ENCODE measurements around the gene SMARCA4.
"Not testable (repeated sequence)": the region's sequence is repeated elsewhere in the genome, so short reads cannot be mapped to it uniquely, and the experiment has no call there.

Gene SMARCA4

DNA sequence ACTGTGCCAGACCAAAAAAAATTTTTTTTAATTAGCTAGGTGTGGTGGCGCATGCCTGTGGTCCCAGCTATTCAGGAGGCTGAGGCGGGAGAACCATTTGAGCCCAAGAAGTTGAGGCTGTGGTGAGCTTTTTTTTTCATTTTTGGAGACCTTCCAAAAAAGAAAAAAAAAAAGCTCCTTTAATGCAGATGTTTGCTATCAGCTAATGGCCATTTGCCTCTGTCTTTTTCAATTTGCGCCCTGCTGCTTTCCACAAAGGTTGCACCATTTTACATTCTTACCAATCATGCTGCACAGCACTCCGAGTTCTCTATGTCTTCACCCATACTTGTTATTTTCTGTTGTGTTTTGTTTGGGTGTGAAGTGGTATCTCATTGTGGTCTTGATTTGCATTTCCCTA is 15.6 kb upstream of the SMARCA4 start:
- Histone ChIP-seq H3K27me3 (replicated peaks; ENCODE audit: control insufficient read depth, insufficient read depth, low read length) (no peaks in the 10 kb centered on the region), H3K4me3 (replicated peaks; ENCODE audit: low read depth, low read length) (no peak overlapping the region), H3K36me3 (ENCODE audit: control insufficient read depth, insufficient read depth, low read length) (no peaks in the 10 kb centered on the region)
- DNase-seq (ENCODE audit: extremely low read depth, insufficient read length): no peak
- TF ChIP-seq, protein P1, sequence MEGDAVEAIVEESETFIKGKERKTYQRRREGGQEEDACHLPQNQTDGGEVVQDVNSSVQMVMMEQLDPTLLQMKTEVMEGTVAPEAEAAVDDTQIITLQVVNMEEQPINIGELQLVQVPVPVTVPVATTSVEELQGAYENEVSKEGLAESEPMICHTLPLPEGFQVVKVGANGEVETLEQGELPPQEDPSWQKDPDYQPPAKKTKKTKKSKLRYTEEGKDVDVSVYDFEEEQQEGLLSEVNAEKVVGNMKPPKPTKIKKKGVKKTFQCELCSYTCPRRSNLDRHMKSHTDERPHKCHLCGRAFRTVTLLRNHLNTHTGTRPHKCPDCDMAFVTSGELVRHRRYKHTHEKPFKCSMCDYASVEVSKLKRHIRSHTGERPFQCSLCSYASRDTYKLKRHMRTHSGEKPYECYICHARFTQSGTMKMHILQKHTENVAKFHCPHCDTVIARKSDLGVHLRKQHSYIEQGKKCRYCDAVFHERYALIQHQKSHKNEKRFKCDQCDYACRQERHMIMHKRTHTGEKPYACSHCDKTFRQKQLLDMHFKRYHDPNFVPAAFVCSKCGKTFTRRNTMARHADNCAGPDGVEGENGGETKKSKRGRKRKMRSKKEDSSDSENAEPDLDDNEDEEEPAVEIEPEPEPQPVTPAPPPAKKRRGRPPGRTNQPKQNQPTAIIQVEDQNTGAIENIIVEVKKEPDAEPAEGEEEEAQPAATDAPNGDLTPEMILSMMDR (IDR thresholded peaks at IDR 0.05; ENCODE audit: insufficient read depth, low read length, poor library complexity, severe bottlenecking): no peak

DNA sequence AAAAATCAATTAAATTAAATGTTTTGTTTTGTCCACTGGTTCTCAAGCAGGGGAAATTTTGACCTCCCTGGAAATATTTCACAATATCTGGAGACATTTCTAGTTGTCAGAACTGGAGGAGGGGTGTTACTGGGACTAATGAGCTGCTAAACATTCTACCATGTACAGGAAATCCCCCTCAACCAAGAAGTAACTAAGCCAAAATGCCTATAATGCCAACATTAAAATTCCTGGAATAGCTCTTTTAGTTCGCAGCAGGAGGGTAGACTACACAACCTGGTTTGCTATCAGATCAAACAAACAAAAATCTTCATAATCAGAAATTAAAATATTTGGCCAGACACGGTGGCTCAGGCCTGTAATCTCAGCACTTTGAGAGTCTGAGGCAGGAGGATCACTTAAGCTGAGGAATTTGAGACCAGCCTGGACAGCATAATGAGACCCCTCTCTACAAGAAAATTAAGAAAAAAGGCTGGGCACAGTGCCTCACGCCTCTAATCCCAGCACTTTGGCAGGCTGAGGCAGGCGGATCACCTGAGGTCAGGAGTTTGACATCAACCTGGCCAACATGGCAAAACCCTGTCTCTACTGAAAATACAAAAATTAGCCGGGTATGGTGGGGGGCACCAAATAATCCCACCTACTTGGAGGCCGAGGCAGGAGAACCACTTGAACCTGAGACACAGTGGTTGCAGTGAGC is 13.7 kb upstream of the SMARCA4 start:
- TF ChIP-seq, protein P1 (IDR thresholded peaks at IDR 0.05; ENCODE audit: insufficient read depth, low read length, poor library complexity, severe bottlenecking): no peak
- DNase-seq (ENCODE audit: extremely low read depth, insufficient read length): no peak

DNA sequence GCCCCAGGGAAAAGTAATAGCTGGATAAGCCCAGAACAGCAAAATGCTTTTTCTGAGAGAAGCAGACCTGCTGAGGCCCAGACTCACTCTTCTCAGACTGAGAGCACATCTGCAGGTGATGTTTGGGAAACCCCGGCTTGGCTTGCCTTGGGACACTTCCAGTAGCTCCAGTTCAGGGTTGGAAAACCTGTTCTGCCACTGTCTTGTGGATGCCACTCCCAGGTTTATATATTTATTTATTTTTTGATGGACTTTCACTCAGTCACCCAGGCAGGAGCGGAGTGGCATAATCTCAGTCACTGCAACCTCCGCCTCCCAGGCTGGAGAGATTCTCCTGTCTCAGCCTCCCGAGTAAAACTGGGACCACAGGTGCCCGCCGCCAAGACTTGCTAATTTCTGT is 8.0 kb upstream of the SMARCA4 start:
- H3K36me3 ChIP-seq (ENCODE audit: control insufficient read depth, insufficient read depth, low read length): no peaks in the 10 kb centered on the region
- no peaks in the 10 kb centered on the region for H3K27me3 ChIP-seq (replicated peaks; ENCODE audit: control insufficient read depth, insufficient read depth, low read length)
- no peak for DNase-seq (ENCODE audit: extremely low read depth, insufficient read length)
- no peak overlapping the region for H3K4me3 ChIP-seq (replicated peaks; ENCODE audit: low read depth, low read length)
- TF ChIP-seq, protein P1 (IDR thresholded peaks at IDR 0.05; ENCODE audit: insufficient read depth, low read length, poor library complexity, severe bottlenecking): no peak

More for the DNA sequence above, 13.7 kb upstream of the SMARCA4 start:
- Histone ChIP-seq H3K27me3 (replicated peaks; ENCODE audit: control insufficient read depth, insufficient read depth, low read length) (no peaks in the 10 kb centered on the region), H3K4me3 (replicated peaks; ENCODE audit: low read depth, low read length) (no peak overlapping the region), H3K36me3 (ENCODE audit: control insufficient read depth, insufficient read depth, low read length) (no peaks in the 10 kb centered on the region)

DNA sequence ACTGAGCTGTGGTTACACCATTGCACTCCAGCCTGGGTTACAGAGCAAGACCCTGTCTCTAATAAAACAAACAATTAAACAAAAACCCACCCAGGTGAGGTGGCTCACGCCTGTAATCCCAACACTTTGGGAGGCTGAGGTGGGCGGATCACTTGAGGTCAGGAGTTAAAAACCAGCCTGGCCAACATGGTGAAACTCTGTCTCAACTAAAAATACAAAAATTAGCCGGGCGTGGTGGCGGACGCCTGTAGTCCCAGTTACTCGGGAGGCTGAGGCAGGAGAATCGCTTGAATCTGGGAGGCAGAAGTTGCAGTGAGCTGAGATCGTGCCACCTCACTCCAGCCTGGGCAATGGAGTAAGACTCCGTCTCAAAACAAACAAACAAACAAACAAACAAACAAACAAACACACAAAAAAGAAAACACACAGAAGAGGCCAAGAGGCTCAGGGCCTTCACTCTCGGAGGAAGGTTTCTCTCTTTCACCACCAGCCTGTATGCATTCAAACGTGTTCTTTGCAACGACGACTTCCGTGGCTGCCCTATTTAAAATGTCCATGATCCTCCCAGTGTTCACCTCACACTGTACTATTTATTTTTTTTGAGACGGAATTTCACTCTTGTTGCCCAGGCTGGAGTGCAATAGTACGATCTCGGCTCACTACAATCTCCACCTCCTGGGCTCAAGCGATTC is 1.4 kb upstream of the SMARCA4 start:
- not testable (repeated sequence) for DNase-seq (ENCODE audit: extremely low read depth, insufficient read length); H3K36me3 ChIP-seq (ENCODE audit: control insufficient read depth, insufficient read depth, low read length); H3K27me3 ChIP-seq (replicated peaks; ENCODE audit: control insufficient read depth, insufficient read depth, low read length)
- peak overlapping the region; percentile 65 for H3K4me3 ChIP-seq (replicated peaks; ENCODE audit: low read depth, low read length)

DNA sequence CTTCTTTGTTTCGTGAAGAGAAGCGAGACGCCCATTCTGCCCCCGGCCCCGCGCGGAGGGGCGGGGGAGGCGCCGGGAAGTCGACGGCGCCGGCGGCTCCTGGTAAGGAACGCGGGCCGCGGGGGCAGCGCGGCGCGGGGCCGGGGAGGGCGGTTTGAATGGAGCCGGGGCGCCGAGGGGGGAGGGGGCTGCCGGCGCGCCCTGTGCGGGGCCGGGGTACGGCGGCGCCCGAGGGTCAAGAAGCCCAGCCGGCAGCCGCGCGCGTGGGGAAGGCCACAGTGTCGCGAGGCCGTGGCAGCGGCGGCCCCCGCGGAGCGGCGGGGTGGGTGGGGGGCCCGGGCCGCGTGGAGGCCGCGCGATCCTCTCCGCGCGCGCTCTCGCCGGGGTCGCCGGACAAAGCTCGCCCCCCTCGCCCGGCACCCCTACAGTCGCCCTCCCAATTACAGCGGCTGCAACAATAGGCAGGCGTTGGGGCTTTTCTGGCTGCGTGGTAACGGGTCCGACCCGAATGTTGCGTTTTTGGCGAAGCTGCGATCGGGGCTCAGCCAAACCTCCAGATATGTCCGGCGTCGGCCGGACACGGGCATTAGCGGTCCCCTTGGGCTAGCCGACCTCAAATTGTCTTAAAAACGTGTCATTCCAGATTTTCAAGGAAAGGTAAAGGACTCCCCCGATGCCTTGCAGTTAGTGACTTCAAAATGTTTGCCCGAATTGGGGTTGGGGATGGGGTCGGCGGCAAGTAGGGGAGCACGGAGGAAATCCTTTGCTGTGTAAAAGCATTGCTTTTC is 437 bp downstream of the SMARCA4 start:
- TF ChIP-seq, protein P1 (IDR thresholded peaks at IDR 0.05; ENCODE audit: insufficient read depth, low read length, poor library complexity, severe bottlenecking): no peak
- Histone ChIP-seq H3K4me3 (replicated peaks; ENCODE audit: low read depth, low read length) (peak overlapping the region; percentile 95), H3K27me3 (replicated peaks; ENCODE audit: control insufficient read depth, insufficient read depth, low read length) (no peaks in the 10 kb centered on the region), H3K36me3 (ENCODE audit: control insufficient read depth, insufficient read depth, low read length) (peaks cover 2% of the 10 kb centered on the region)
- DNase-seq (ENCODE audit: extremely low read depth, insufficient read length): peak; percentile 63

DNA sequence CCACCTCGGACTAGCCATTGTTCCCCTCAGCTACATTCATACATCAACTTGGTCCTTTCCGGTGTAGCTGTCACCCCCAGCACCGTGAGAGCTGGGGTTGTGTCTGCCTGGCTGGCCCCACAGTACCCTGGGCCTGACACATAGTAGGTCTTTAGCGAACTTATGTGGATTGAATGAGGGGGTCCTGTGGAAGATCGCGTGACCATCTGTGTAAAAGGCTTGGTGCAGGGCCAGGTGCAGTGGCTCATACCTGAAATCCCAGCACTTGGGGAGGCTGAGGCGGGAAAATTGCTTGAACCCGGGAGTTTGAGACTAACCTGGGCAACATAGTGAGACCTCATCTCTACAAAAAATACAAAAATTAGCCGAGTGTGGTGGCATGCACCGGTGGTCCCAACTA is 2.0 kb downstream of the SMARCA4 start:
- peaks cover 2% of the 10 kb centered on the region for H3K36me3 ChIP-seq (ENCODE audit: control insufficient read depth, insufficient read depth, low read length)
- H3K4me3 ChIP-seq (replicated peaks; ENCODE audit: low read depth, low read length): peak overlapping the region; percentile 4

More for the DNA sequence above, 2.0 kb downstream of the SMARCA4 start:
- TF ChIP-seq, protein P1 (IDR thresholded peaks at IDR 0.05; ENCODE audit: insufficient read depth, low read length, poor library complexity, severe bottlenecking): no peak
- no peaks in the 10 kb centered on the region for H3K27me3 ChIP-seq (replicated peaks; ENCODE audit: control insufficient read depth, insufficient read depth, low read length)
- DNase-seq (ENCODE audit: extremely low read depth, insufficient read length): no peak
